GM21528 (cell line): Measurements from ENCODE around the gene COX6B2.
A peak's percentile ranks its signal among the peaks of the same experiment; 100 is the strongest.
"Not testable (repeated sequence)": the region's sequence is repeated elsewhere in the genome, so short reads cannot be mapped to it uniquely, and the experiment has no call there.

Experiments
- ATAC-seq: cut with Tn5 transposase; IDR thresholded peaks from one replicate; pipeline ENCODE4 v1.9.1; 2021; ENCODE audit warnings: mild to moderate bottlenecking, moderate library complexity; ENCODE audit not compliant: unreplicated experiment, low FRiP score

COX6B2 gene

DNA sequence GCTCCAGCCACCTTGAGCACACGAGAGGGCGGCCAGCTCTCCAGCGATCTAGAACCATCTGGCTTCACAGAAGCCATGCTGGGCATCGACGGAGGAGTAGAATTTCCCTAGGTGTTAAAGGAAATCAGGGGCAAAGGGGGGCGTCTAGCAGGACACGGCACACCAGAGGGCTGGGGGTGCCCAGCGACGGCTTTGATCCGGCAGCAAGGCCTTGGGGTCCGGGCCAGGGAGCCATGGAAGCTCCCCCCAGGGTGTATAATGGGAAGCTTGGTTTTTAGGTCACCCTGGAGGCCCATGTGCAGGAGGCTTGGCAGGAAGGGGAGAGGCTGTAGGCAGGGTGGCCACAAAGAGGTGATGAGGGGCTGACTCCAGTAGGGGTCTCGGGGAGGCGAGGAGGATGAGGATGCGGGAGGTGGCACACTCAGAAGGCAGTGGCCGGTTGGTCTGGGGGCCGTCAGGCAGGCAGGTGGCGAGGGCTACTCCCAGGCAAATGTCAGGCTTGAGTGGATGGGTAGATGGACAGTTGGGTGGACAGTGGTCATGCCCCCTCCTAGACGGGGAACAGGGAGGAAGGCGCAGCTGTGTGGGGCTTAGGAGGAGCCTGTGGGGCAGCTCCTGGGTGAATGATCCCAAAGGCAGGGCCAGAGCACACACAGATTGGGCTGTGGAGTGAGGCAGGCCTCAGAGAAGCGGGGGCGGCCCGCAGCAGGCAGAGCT, 9.3 kb downstream of the COX6B2 start:
- ATAC-seq, result no peak

DNA sequence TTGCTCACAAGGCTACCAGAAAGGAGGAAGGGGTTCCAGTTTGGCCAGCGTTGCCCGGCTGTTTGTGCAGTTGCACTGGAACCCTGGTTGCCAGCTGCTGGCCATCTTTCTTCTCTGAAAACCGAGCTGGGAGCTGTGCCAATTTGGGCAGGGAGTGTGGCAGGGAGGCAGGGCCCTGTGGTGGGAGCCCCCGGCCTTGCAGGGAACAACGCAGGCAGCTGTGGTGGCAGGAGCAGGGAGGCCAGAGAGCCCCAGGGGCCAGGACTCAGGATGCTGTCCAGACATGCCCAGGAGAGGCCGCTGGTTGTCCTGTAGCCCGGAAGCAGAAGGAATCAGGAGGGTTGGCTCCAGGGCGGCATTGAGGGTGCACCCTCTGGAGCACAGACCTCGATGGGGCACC, 10.1 kb downstream of the COX6B2 start:
- no peak for ATAC-seq

DNA sequence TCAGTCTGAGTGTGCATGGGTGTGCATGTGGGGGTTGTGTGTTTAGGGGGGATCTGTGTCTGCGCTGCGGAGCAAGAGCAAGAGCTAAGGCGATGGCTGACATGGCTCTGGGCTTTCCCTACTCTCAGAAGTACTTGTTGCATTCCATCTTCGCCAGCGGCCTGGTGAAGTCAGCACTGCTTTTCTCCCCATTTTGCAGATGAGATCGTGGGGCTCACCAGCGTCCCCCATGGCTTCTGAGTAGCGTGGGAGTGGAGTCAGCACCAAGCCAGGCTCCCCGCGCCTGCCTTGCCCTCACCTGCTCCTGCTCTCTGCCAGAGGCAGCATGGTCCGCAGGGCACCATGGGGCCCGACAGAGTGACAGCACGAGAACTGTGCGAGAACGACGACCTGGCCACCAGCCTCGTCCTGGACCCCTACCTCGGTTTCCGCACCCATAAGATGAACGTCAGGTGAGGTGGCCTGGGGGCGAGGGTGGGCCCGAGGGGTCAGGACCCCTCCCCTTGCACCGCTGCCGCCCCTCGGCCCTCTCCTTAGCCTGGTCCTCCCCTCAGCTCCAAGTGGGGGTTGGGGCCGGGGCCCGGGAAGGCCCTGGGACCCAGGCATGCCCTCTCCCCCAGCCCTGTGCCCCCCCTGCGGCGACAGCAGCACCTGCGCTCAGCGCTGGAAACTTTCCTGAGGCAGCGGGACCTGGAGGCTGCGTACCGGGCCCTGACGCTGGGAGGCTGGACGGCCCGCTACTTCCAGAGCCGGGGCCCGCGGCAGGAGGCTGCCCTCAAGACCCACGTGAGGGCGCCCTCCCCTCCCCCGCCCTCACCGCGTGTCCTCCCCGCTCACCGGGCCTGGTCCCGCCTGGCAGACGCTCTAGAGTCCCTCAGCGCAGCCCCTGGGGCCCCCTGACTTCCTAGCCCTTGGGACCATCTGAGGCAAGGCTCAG, 12.7 kb downstream of the COX6B2 start:
- ATAC-seq, result no peak

DNA sequence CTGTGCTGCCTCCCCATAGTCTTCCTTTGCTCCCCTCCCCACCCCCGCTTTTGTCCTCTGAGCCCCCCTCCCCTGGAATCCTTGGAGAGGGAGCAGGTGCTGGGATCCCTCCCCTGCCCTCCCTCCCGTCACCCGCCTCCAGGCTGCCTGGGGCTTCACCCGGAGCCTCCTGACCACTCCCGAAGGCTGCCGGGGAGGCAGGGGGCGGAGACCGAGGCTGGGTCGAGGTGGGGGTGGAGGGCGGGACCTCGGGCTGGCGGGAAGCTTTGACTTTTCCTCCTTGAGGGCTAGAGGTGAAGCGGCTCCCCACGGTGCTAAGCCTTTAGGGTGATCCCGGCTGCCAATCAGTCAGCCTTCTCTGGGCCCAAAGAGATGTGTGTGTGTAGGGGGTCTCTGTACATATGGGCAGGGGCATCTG, 13.3 kb downstream of the COX6B2 start:
- no peak for ATAC-seq

DNA sequence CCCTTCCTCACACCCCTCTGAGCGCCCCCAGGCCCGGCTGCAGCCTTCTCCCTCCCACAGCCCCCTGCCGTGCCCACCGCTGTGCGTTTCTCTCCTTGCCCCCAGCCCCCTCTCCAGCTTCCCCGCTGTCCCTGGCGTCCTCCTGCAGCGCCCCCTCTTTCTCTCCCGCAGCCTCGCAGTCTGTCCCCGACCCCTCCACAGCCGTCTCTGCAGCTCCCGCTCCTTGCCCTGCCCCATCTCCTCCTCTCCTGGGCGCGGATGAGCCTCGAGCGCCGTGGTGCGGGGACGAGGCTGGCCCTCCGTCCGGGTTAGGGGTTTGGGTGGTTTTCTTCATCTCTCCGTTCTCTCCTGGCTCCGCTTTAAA, 13.8 kb downstream of the COX6B2 start:
- ATAC-seq, result no peak

DNA sequence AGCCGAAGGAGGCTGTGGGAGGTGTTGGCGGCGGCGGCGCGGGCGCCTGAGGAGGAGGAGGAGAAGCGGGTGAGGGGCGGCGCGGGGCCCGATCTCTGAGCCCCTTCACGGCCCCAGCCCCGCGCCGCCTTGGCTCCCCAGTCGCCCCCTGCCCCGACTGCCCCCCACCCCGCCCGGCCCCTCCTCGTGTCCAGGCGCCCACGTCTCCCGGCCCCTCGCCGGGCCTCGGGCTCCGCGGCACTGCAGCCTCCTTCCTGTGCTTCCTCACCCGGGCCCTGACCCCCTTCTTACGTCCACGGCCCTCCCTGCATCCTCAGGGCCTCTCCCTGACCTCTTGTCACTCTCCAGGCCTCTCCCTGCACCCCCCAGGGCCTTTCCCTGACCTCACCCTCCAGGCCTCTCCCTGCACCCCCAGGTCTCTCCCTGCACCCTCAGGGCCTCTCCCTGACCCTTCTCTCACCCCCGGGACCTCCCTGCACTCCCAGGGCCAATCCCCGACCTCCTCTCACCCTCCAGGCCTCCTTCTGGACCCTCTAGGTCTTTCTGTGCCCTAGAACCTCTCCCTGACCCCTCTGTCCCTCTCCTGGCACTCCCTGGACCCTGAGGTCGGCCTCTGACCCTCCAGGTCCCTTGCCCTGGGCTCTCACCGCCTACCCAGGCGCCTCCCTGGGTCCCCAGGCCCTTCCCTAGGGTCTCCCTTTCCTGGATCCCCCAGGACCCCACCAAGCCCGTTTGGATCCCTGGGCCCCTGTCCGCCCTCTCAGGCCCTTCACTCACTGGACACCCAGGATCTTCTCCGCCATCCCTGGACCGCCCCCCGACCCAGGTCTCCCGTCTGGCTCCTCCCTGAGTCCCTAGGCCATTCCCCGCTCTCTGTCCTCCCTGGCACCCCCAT, 14.4 kb downstream of the COX6B2 start:
- ATAC-seq, result no peak

DNA sequence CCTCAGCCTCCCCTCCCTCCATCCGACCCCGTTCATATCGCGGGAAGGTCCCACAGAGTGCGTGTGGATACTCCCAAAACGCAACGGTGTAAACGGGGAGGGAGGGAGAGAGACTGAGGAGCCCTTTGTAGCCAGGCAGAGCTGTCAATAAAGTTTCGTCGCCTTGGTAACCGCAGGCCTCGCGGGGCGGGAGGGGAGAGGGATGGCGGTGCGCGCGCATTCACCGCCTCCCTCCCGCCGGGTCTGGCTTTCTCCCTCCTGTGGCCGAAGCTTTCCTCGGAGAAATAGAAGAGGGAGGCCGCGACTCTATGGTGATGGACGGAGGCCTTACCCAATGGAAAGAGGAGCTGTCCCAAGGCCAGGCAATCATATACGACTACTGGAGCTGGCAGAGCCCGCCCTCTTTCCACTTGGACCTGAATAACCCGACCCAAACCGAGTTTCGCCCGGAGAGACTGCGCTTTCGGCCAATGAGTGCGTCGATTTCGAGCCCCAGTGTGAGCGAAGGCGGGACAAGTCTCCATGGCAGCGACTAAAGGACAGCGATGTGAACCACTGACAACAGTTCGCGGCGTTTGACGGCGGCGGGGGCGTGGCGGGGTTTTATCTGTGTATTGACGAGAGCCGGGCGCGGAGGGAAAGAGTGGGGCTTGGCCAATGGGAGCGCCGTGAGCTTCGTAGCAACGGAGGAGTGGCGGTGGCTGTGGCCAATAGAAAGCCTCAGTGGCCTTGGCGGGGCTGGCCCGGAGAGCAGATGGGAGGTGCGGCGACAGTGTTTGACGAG, 15.2 kb downstream of the COX6B2 start, which contains the start of gene KMT5C:
TSS of gene KMT5C (plus strand) at position 772 of the 784 bp plus-strand sequence. CDS start 2,061 bp downstream, outside the sequence.
- ATAC-seq, result peak; percentile 86

DNA sequence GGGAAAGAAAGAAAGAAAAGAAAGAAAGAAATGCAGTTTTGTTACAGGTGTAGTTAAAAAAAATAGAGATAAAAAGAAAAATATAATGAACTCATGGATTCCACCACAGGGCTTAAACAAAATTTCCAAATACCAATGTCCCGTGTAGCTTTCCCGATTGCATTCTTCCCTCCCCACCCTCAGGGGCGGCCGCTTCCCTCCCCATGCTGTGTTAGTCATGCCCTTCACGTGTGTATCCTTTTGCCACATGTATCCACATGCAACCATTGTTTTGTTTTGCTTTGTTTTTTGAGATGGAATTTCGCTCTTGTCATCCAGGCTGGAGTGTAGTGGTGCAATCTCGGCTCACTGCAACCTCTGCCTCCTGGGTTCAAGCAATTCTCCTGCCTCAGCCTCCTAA, 18.4 kb downstream of the COX6B2 start:
- ATAC-seq, result no peak

DNA sequence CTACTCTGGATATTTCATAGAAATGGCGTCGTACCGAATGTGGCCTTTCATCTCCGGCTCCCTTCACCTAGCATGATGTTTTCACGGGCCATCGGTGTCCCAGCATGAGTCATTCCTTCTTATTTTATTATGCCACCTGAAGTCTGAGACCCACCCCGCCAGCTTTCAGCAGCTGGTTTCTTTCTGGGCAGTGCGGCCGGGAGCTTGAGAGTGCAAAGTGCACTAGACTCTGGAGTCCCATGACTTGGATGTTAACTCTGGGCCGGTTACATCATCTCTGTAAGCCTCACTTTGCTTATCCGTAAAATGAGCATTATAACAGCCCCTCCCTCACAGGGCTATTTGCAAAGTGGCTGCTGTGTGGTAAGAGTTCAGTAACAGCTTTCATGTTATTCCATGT, 20.6 kb downstream of the COX6B2 start:
- no peak for ATAC-seq

DNA sequence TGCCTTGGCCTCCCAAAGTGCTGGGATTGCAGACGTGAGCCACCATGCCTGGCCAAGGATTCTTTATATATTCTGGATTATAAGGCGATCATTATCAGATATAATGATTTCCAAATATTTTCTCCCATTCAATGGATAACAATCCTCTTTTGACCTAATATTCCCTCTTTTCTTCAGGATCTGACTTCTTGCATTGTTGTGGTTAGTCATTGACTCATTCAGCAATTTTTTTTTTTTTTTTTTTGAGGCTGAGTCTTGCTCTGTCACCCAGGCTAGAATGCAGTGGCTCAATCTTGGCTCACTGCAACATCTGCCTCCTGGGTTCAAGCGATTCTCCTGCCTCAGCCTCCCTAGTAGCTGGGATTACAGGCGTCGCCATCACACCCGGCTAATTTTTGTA, 24.7 kb downstream of the COX6B2 start:
- ATAC-seq, result not testable (repeated sequence)

DNA sequence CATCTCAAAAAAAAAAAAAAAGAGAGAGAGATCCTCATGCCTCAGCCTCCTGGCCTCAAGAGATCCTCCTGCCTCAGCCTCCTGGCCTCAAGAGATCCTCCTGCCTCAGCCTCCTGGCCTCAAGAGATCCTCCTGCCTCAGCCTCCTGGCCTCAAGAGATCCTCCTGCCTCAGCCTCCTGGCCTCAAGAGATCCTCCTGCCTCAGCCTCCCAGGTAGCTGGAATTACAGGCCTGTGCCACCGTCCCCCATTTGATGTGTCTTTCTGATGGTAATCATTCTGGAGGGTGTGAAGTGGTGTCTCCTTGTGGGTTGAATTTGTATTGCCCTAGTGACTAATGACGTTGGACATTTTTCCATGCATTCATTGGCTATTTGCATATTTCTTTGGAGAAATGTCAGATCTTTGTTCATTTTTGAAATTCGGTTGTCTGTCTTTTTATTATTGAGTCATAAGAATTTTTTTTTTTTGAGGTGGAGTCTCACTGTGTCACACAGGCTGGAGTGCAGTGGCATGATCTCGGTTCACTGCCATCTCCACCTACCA, 25.7 kb downstream of the COX6B2 start:
- not testable (repeated sequence) for ATAC-seq

DNA sequence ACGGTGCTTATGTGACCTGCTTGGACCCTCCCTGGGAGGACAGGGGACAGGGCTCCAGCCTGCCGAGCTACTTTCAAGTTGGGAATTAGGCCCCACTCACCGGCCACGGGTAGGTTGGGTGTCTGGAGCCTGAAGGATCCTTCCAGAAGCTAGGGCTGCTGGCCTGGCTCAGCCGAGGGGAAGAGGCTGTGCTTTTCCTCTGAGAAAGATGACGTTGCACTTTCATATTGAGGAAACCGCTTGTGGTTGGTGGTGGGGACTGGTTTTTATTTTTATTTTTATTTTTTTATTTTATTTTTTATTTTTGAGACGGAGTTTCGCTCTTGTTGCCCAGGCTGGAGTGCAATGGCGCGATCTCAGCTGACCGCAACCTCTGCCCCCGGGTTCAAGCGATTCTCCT, 29.3 kb downstream of the COX6B2 start, which contains the start of gene TMEM150B:
TSS of gene TMEM150B (minus strand) at position 170 of the 400 bp plus-strand sequence. CDS start 4,305 bp downstream, outside the sequence.
- ATAC-seq, result no peak

DNA sequence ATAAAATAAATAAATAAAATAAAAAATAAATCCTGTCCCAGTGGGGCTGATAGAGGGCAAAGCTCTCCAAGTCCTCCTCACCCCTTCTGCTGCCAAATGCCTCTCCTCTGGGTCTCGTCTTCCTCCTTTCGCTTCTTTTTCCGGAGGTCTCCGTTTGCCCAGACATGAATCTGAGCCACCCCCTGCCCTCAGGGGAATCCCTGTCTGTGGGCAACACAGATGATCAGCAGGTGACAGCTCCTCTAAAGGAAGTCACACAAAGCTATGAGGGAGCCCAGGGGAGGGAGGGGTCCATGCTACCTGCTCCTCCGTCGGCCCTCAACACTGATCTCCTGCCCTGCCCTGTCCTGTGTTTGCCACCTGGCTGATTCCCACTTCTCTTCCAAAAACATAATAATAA, 29.9 kb downstream of the COX6B2 start:
- no peak for ATAC-seq

DNA sequence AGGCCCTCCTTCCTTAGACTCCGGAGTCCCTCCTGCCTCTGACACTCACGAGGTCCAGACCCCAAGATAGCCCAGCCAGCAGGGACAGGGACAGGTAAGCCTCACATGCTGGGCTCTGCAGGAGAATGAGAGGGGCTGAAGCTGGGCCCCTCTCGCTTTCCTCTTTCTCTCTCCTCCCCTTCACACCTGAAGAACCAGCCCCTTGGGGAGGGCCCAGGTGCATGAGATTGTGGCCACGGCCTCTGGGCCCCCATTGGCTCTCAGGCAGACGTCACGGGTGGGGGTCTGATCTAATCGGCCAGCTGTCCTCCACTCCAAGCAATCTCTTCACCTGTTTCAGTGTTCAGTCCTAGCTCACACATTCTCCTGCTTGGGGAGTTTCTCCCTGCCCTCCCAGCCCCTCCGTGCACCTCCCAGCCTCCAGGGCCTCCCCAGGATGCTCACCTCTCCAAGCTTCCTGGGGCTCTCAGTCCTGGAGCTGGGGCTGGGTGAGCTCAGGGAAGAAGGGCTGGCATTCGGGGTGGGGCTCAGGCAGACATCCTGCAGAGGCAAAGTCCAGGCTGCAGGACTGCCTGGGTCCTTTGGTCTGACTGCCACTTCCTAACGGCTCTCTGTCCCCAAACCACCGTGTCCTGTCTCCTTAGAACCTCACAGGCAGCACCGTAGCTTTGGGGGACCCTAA, 32.2 kb downstream of the COX6B2 start:
- no peak for ATAC-seq

DNA sequence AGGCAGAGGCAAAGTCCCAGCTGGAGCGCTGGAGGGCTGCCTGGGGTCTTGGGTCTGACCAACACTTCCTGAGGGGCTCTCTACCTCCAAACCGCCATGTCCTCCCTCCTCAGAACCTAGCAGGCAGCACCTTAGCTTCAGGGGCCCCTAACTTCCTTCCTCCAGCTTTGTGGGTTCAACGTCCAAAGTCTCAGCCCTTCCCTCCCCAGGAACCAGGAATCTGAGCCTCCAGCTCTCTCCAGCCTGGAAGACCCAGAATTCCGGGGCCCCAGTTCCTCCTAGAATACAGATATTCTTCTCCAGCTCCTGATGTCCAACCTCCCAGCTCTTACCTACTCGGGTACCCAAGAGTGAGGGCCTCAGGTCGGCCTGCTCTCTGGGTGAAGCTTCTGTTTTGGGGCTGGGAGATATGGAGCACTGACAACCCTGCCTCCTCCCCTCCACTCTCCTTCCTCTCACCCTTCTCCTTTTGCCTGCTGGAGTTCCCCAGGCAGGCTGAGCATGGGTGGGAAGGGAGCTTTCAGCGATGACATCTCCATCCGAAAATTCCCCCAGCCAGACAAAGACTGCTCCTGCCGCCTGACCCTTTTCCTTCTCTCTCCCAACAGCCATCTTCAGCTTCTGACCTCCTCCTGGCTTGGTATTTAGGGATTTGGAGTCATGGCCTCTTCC, 32.9 kb downstream of the COX6B2 start:
- ATAC-seq, result no peak

DNA sequence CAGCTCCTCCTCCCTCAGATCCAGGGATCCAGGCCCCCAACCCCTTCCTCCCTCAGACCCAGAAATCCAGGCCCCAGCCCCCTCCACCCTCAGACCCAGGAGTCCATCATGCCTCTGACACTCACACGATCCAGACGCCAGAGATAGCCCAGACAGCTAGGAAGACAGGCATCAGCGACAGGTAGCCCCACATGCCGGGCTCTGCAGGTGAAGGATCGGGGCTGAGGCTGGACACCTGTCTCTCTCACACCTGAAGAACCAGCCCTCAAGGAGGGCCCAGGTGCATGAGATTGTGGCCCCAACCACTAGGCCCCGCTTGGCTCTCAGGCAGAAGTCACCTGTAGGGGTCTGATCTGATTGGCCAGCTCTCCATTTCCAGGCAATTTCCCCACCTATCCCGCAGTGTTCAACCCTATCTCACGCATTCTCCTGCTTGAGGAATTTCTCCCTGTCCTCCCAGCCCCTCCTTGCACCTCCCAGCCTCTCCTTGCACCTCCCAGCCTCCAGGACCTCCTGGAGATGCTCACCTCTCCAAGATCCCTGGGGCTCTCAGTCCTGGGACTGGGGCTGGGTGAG, 33.6 kb downstream of the COX6B2 start:
- ATAC-seq, result no peak

DNA sequence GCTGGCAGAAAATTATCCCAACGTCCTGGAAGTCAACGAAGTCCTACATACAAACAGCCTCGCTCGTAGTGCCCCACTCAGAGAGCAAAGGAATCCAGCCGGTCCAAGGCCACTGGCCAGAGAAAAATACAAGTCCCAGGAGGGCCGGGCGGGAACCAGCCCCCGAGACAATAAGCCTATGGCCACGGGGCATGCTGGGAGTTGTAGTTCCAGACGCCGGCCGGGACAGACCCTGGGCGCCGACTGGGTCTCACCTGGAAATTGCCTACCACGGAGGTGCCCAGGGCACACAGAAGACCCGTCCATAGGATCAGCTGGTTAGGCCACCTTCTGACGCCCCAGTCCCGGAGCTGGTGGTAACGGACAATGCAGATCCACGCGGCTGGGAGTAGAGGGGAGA, 34.7 kb downstream of the COX6B2 start:
- ATAC-seq, result no peak

DNA sequence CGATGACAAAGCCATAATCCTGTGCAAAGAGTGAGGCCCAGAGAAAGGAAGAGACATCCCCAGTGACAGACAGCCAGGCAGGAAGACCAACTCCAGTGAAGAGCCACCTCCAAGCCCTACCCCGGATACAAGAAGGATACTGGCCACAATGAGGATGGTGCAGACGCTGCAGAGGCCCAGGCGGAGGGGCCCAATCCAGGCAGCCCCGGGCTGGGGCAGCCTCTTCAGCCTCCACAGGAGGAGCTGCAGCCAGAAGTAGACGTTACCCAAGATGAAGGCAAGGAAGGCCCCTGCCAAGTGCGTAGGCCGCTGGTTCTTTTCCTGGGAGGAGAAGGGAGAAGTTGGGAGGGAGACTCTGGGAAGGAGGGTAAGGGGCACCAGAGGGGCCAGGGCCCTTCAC, 37.9 kb downstream of the COX6B2 start:
- no peak for ATAC-seq
